GM19395 (cell line): ENCODE measurements around the gene ING5.
"Not testable (repeated sequence)": the region's sequence is repeated elsewhere in the genome, so short reads cannot be mapped to it uniquely, and the experiment has no call there.

Experiments
- ATAC-seq: cut with Tn5 transposase; IDR thresholded peaks from one replicate; pipeline ENCODE4 v1.9.1; 2021; ENCODE audit warnings: mild to moderate bottlenecking, moderate library complexity; ENCODE audit not compliant: unreplicated experiment

Gene ING5

GRCh38 chr2:241703032-241703604 lies 1.3 kb downstream of the ING5 start:
- ATAC-seq, result no peak

DNA sequence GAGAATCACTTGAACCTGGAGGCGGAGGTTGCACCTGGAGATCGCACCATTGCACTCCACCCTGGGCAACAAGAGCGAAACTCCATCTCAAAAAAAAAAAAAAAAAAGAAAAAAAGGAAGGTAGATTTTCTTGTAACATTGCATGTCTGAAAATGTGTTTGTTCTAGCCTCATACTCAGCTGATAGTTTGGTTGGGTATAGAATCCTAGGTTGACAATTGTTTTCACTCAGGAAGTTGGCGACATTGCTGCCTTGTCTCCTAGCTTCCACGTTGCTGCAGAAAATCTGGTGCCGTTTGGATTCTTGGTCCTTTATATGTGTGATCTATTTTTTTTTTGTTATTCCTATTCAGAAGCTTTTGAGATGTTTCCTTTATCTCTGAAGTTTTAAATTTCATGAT lies 4.7 kb downstream of the ING5 start:
- ATAC-seq, result no peak

GRCh38 chr2:241708879-241709278 lies 7.0 kb downstream of the ING5 start:
- ATAC-seq, result no peak

GRCh38 chr2:241719093-241719492 lies 17.3 kb downstream of the ING5 start:
- ATAC-seq, result no peak

DNA sequence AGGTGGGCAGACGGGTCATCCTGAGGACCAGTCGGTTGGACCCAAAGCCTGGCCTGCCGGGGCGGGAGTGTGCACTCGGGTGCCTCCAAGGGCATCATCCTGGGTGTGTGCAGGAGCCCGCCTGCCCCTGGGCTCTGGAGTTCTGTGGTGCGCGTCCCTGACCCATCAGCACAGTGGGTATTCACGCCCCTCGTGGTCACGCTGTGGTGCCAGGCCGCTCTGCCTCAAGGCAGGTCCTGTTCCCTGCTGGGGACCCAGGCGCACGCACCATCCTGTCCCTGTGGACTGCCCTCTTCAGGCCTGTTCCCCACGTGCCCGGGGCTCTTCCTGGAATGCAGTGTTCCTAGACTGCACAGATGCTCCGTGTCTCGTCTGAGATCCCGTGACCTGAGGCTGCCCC lies 18.3 kb downstream of the ING5 start:
- no peak for ATAC-seq

DNA sequence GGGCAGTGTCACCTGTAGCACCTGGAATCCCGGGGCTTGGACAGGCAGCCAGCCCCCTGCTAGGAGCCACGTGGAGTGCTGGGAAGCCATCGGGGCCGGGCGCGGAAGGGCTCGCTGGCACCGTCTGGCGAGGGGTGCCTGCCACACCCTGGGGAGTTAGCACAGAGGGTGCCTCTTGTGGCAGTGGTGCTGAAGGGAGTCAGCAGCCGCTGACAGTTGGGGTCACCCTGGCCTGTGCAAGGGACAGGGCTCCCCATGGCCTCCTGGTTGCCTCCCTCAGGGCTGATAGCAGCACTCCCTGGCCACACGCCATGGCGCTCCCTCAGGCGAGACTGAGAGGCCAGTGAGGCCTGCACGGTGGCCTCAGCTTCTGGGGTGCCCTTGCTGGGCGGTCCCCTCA lies 18.7 kb downstream of the ING5 start:
- ATAC-seq, result no peak

DNA sequence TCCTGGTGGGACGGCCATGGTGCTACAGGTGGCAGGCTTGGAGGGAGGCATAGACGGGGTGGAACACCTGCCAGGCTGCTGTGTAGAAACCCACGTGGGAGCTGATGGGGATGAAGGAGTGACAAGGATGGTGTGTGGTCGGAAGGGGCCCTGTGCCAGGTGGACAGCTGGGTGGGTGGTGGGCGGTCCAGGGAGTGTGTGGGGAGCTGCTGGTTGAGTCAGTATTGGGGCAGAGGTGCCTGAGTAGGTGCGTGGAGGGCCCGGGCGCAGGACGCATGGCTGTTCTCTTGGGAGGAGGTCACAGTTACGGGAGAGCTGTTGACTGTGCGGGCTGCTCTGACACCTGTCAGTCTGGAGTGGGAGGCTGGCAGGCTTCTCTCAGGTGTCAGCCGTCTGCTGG lies 20.0 kb downstream of the ING5 start:
- ATAC-seq, result no peak

- no peak for ATAC-seq
Measured at GRCh38 chr2:241722896-241723454, 21.1 kb downstream of the ING5 start.

DNA sequence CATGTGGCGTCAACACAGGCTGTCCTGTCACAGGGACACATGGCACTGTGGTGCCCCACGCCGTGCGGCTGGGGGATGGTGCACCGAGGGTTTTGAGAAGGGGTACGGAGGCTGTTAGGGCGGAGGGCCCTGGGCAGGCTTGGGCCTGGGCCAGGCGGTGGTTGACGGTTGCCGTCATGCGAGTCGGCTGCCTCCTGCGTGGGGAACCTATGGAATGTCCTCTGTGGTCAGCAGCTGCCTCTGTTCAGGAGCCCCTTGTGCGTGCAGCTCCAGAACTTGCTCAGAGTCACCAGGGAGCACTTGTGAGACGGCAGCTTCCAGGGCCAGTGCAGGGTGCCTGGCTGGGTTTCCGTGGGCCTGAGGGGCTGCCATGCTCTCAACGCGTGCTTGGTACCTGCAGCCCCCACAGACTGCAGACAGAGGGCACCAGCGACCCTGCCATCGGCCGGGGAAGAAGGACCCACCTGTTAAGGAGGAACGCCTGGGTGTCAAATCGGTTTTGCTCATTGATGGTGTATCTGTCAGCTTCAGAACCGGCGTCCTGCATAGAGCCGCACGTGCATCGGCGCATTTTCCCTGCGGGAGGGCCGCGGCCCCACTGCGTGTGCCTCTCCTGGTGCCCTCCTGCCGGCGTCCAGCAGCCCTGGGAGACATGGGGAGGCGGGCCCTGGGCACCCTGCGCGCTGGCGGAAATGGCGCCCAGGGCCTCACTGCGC lies 22.6 kb downstream of the ING5 start:
- ATAC-seq, result no peak

DNA sequence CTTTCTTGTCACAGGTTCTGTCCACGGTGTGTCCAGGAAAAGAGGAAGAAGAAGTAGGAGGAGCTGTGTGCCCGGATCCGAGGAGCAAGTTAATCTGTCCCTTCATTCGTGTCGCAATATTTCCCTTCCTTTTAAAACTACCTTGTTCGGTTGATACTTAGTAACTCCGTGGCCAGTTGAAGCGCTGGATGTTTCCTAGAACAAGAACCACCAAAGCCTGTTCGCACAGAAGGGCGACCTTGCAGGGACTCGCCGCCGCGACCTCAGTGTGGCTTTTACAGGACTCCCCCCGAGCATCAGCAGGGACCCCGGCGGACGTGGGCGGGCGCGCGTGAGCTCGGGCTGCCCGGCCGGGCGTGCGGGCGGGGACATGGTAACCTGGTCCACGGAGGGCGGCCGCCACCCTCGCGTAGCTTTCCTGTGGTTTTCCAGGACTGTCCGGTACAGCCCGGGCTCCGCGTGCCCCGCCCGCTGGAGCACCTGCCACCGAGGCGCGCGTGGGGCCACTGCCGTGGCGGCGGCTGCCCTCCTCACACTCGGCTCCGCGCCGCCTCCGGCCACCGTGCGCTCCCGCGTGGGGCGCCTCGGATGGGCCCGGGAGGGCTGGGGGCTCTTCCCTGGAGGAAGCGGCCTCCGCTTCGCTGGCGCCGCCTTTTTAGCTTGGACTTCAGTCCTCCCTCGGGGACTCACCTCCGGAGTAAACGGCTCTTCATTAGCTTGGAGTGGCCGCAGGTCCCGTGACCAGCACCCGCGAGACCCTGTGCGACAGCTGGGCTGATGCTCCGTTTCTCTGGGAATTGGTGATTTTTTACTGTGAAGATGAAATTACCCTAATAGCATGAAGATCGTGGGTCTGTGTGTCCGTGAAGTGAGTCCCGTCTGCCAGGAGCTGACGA lies 23.4 kb downstream of the ING5 start:
- ATAC-seq, result no peak

GRCh38 chr2:241726459-241726858 lies 24.6 kb downstream of the ING5 start:
- no peak for ATAC-seq

- no peak for ATAC-seq
Measured at GRCh38 chr2:241728000-241728399, 26.2 kb downstream of the ING5 start.

GRCh38 chr2:241728627-241729026 lies 26.8 kb downstream of the ING5 start:
- ATAC-seq, result no peak

GRCh38 chr2:241729868-241730267 lies 28.0 kb downstream of the ING5 start:
- no peak for ATAC-seq

GRCh38 chr2:241730671-241731293 lies 28.9 kb downstream of the ING5 start:
- no peak for ATAC-seq

DNA sequence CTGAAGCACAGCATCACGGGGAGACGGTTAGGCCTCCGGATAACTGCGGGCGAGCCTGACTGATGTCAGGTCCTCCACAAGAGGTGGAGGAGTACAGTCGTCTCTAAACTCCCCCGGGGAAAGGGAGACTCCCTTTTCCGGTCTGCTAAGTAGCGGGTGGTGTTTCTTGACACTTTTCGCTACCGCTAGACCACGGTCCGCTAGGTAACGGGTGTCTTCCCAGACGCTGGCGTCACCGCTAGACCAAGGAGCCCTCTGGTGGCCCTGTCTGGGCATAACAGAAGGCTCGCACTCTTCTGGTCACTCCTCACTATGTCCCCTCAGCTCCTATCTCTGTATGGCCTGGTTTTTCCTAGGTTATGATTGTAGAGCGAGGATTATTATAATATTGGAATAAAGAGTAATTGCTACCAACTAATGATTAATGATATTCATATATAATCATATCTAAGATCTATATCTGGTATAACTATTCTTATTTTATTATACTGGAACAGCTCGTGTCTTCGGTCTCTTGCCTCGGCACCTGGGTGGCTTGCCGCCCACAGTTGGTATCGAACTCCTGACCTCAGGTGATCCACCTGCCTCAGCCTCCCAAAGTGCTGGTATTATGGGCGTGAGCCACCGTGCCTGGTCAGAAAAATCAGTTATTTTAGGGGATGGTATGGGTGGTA lies 30.8 kb downstream of the ING5 start:
- ATAC-seq, result not testable (repeated sequence)

DNA sequence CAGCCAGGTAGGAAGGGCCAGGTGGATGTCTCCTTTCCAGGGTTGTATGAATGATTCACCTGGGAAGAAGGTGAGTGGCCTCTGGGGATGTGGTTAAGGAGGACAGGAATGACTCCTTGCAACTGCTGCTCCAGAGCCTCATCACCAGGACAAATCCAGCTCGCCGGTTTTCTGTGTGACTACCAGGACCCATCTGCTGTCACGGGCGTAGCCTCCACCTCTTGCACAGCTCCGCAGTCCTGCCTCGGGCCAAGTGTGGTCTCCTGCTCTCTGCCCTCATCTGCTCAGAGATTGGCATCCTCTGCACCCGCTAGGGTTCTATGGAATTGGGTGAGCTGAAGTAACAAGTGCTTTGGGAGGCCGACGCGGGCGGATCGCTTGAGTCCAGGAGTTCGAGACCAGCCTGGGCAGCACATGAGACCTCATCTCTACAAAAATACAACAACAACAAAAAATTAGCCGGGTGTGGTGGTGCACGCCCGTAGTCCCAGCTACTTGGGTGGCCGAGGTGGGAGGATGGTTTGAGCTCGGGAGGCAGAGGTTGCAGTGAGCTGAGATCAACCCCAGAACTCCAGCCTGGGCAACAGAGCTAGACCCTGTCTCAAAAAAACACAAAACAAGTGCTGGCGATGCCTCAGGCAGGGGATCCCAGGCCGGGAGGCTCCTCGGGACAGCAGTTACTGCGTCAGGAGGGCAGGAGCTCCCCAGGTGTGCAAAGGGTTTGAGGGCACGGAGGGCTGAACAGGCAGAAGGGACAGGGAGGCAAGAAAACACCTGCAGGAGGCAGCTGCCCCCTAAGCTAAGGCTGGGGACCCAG lies 31.8 kb downstream of the ING5 start:
- ATAC-seq, result no peak

- ATAC-seq, result peak; percentile 38
Measured at GRCh38 chr2:241734208-241734466, 32.3 kb downstream of the ING5 start.

- ATAC-seq, result peak; percentile 70
Measured at GRCh38 chr2:241734467-241735208, 32.8 kb downstream of the ING5 start, which contains the start of gene D2HGDH. Gene D2HGDH (plus strand): TSS chr2:241734630. CDS start chr2:241735225, 595 bp downstream.
